Ovary (tissue), 3 donors: ENCODE results near the gene VSTM2B.

ENCODE experiments used
- CTCF ChIP-seq, 3 donors: fragments of 450-650 bp in 2 of 3; fragments of 200-600 bp in 1 of 3; IDR thresholded peaks; one replicate each; pipeline versions ENCODE4 v1.5.1 to v1.8.0; 2016 to 2022; ENCODE audit warnings: antibody characterized with exemption in 3 of 3, mild to moderate bottlenecking in 1 of 3
- EP300 ChIP-seq: sonication (generic); formaldehyde crosslinking; IDR thresholded peaks from one replicate; pipeline ENCODE4 v1.6.1; 2017; ENCODE audit warnings: antibody characterized with exemption
- POLR2A ChIP-seq: fragments of 450-650 bp; IDR thresholded peaks from one replicate; pipeline ENCODE4 v1.6.1; 2017; ENCODE audit warnings: antibody characterized with exemption, mild to moderate bottlenecking, moderate library complexity
- donor health status: DM: no; HTN: no; CAD: no.

- TF ChIP-seq EP300 (no peak), CTCF (IDR thresholded peaks at IDR 0.05) (no peak), POLR2A (no peak)
Measured at GRCh38 chr19:29587518-29587986, 61.8 kb downstream of the VSTM2B start.
